Keratinocyte (primary cell): ENCODE measurements around the gene TP73. TPM values are rescaled to one million over a fixed set of nuclear protein-coding genes. Genes with fewer than 3 reads are reported as not detected.
A peak's percentile ranks its signal among the peaks of the same experiment; 100 is the strongest.

Source experiments
- DNase-seq: peaks from one replicate; pipeline ENCODE4 v3.0.0-alpha.2; 2011; ENCODE audit warnings: low read depth, missing footprints, low spot score
- FAIRE-seq: peaks from 2 replicates; lab custom pipeline; 2011; peaks lifted over from hg19 to GRCh38; lab: Jason Lieb, UNC
- H2AFZ ChIP-seq: 2 replicates; pipeline ENCODE4 v1.6.0; 2012; ENCODE audit warnings: low read length, control low read depth, inconsistent platforms; ENCODE audit not compliant: control insufficient read depth
- H3K27ac ChIP-seq: 2 replicates; pipeline ENCODE4 v1.5.1; 2011; ENCODE audit warnings: low read length; ENCODE audit not compliant: control insufficient read depth, insufficient read depth
- H3K27me3 ChIP-seq: 3 replicates; pipeline ENCODE4 v1.6.0; 2011; ENCODE audit warnings: low read length; ENCODE audit not compliant: control insufficient read depth, insufficient read depth; ENCODE audit errors: extremely low read depth
- H3K36me3 ChIP-seq, 2 experiments: 2 replicates in 1 of 2; 3 replicates in 1 of 2; pipeline ENCODE4 v1.5.1; 2011; ENCODE audit warnings: low read length in 2 of 2, mild to moderate bottlenecking in 1 of 2; ENCODE audit not compliant: control insufficient read depth in 2 of 2, insufficient read depth in 2 of 2; ENCODE audit errors: extremely low read depth in 1 of 2
- H3K4me1 ChIP-seq: 3 replicates; pipeline ENCODE4 v1.5.1; 2011; ENCODE audit warnings: low read length; ENCODE audit not compliant: control insufficient read depth, insufficient read depth; ENCODE audit errors: extremely low read depth
- H3K4me2 ChIP-seq: 3 replicates; pipeline ENCODE4 v1.6.0; 2011; ENCODE audit warnings: low read depth, low read length; ENCODE audit not compliant: control insufficient read depth, insufficient read depth; ENCODE audit errors: extremely low read depth
- H3K4me3 ChIP-seq, 3 experiments: fragments of 200-600 bp in 1 of 3; sonication (generic) in 1 of 3; 2 replicates in 2 of 3; 3 replicates in 1 of 3; pipeline ENCODE4 v1.5.1; 2011 to 2016; ENCODE audit warnings: low read length in 3 of 3, mild to moderate bottlenecking in 3 of 3, control low read depth in 2 of 3, inconsistent platforms in 1 of 3, low read depth in 1 of 3, mixed read lengths in 1 of 3, mixed run types in 1 of 3, moderate library complexity in 1 of 3; ENCODE audit not compliant: control insufficient read depth in 2 of 3, insufficient read depth in 2 of 3; ENCODE audit errors: extremely low read depth in 1 of 3
- H3K79me2 ChIP-seq: 2 replicates; pipeline ENCODE4 v1.6.0; 2012; ENCODE audit warnings: low read length; ENCODE audit not compliant: control insufficient read depth, insufficient read depth
- H3K9ac ChIP-seq: 3 replicates; pipeline ENCODE4 v1.6.0; 2011; ENCODE audit warnings: low read length; ENCODE audit not compliant: control insufficient read depth, insufficient read depth; ENCODE audit errors: extremely low read depth
- H3K9me1 ChIP-seq: 3 replicates; pipeline ENCODE4 v1.6.0; 2011; ENCODE audit warnings: low read length; ENCODE audit not compliant: control insufficient read depth, insufficient read depth; ENCODE audit errors: extremely low read depth
- H3K9me3 ChIP-seq: 2 replicates; pipeline ENCODE4 v1.5.1; 2012; ENCODE audit warnings: low read depth, low read length; ENCODE audit not compliant: control insufficient read depth
- H4K20me1 ChIP-seq: 3 replicates; pipeline ENCODE4 v1.6.0; 2011; ENCODE audit warnings: low read length; ENCODE audit not compliant: control insufficient read depth, insufficient read depth; ENCODE audit errors: extremely low read depth
- CTCF ChIP-seq, 3 experiments: IDR thresholded peaks in 1 of 3; conservative IDR thresholded peaks in 1 of 3; optimal IDR thresholded peaks in 1 of 3; 2 replicates in 2 of 3; 3 replicates in 1 of 3; pipeline versions ENCODE3 to v1.5.1; 2011; ENCODE audit warnings: low read length in 3 of 3, mild to moderate bottlenecking in 3 of 3, moderate library complexity in 2 of 3, control low read depth in 1 of 3, inconsistent platforms in 1 of 3; ENCODE audit not compliant: insufficient read depth in 2 of 3; ENCODE audit errors: extremely low read depth in 1 of 3
- EZH2 ChIP-seq: IDR thresholded peaks from one replicate; pipeline ENCODE4 v1.6.1; 2012; ENCODE audit warnings: inconsistent platforms, mild to moderate bottlenecking, low read length, moderate library complexity
- dilution Hi-C: fragments of 300-500 bp; cut with MboI; formaldehyde crosslinking; loops from one replicate; pipeline ENCODE4 v1.7.0; 2020; ENCODE audit warnings: low sequenced_read_pairs; ENCODE audit not compliant: extremely low pct_ligation_motif_present
- polyA plus RNA-seq, 5 experiments: library from polyadenylated mRNA; depleted of rRNA in 3 of 5; stranded (reverse) in 3 of 5; stranded (forward) in 1 of 5; unstranded in 1 of 5; fragments of >200 nt; gene quantifications; 1 replicate in 1 of 5; 2 replicates in 3 of 5; 3 replicates in 1 of 5; pipeline versions ENCODE4 v1.2.1 to v1.2.3, GENCODE V29; 2011 to 2012; ENCODE audit warnings: missing spikeins in 2 of 5, low read depth in 1 of 5, low replicate concordance in 1 of 5

The TP73 gene
- polyA plus RNA-seq, 1 donor (not counting 4 experiments of a cell fraction or from before 2014, with no cell fraction given) = 0.14 TPM

GRCh38 chr1:3746830-3747521 lies 94.7 kb downstream of the TP73 start:
- Histone ChIP-seq H3K9me3 (no peaks in the 10 kb centered on the region), H3K79me2 (no peaks in the 10 kb centered on the region), H3K27me3 (peaks cover 5% of the 10 kb centered on the region), H3K4me1 (peaks cover 17% of the 10 kb centered on the region), H4K20me1 (no peaks in the 10 kb centered on the region), H3K27ac (no peak overlapping the region), H3K4me3 (peak overlapping the region; percentile 56 to 68 (median 61)), H2AFZ (peak overlapping the region; percentile 19), H3K9ac (peak overlapping the region; percentile 54), H3K4me2 (peak overlapping the region; percentile 84), H3K36me3 (peaks cover 3 to 6% of the 10 kb centered on the region in 2 experiments), H3K9me1 (peaks cover 2% of the 10 kb centered on the region)
- dilution Hi-C loops = no loop called here
- DNase-seq (peak; percentile 45), FAIRE-seq (no peak)
- TF ChIP-seq EZH2 (no peak), CTCF (optimal IDR thresholded peaks at IDR 0.05 in 1 of 3, IDR thresholded peaks at IDR 0.05 in 1 of 3, conservative IDR thresholded peaks at IDR 0.05 in 1 of 3; ENCODE audit: extremely low read depth in 1 of 3, insufficient read depth in 2 of 3, low read length in 3 of 3) (no peak)

GRCh38 chr1:3747522-3747848 lies 95.2 kb downstream of the TP73 start:
- Histone ChIP-seq H2AFZ (peak overlapping the region; percentile 19), H3K27ac (no peak overlapping the region), H3K9me3 (no peaks in the 10 kb centered on the region), H3K27me3 (peaks cover 5% of the 10 kb centered on the region), H4K20me1 (no peaks in the 10 kb centered on the region), H3K79me2 (no peaks in the 10 kb centered on the region), H3K9ac (no peak overlapping the region), H3K4me1 (peaks cover 17% of the 10 kb centered on the region), H3K4me2 (peak overlapping the region; percentile 50), H3K9me1 (peaks cover 2% of the 10 kb centered on the region), H3K36me3 (peaks cover 0 to 6% of the 10 kb centered on the region in 2 experiments), H3K4me3 (peak overlapping the region; percentile 56 to 68 (median 61))
- DNase-seq = no peak
- dilution Hi-C loops = no loop called here
- TF ChIP-seq EZH2 = no peak
- FAIRE-seq = no peak
